ENCODE results near the gene C1QA. TPM values are rescaled to one million over a fixed set of nuclear protein-coding genes. Genes with fewer than 3 reads are reported as not detected.

The C1QA gene
- total RNA-seq, 1 experiment from 2014 or later = not detected

DNA sequence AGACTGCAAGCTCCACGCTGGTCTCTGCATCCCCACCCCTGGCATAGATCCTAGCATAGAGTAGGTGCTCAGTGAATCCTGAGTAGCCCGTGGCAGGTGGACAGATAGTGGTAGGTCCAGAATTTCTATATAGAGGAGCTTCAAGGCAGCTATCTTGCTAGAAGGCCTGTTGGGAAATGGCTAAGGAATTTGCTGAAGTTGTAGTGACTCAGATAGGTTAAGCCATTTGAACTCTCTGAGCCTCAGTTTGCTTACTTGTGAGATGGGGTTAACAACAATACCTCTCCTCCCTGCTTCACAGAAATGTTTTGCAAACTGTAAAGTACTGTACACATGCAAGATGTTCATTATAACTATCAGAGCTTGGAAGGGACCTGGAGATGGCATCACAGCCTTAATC lies 50.8 kb downstream of the C1QA start:
- ATAC-seq (no peak), DNase-seq (no peak)
- peaks cover 14% of the 10 kb centered on the region for H3K4me1 ChIP-seq (ENCODE audit: insufficient read depth, low read length)
- no peaks in the 10 kb centered on the region for H3K9me2 ChIP-seq (replicated peaks; ENCODE audit: low read length)
- ChIA-PET POLR2A (ENCODE audit: unreplicated experiment) (no interaction called here), CTCF (no interaction called here)
- H3K9ac ChIP-seq (ENCODE audit: low read length) = no peak overlapping the region
- no peak overlapping the region for H3K27ac ChIP-seq (ENCODE audit: low read length)
- BruUV-seq (replicated peaks) = no TSS peak
- intact Hi-C loops (cut with micrococcal nuclease) = no loop called here
- no peak overlapping the region for H3K4me2 ChIP-seq (ENCODE audit: low read length)
- no peaks in the 10 kb centered on the region for H4K20me1 ChIP-seq (ENCODE audit: low read length)
- H3F3A ChIP-seq (ENCODE audit: low read length, unreplicated experiment) = no peaks in the 10 kb centered on the region
- no peak overlapping the region for H3K4me3 ChIP-seq (ENCODE audit: low read length)
- H3K79me2 ChIP-seq (ENCODE audit: low read length) = no peaks in the 10 kb centered on the region
- H3K27me3 ChIP-seq (ENCODE audit: low read length) = no peaks in the 10 kb centered on the region
- TF ChIP-seq EZH2phosphoT487 (IDR thresholded peaks at IDR 0.05; ENCODE audit: borderline replicate concordance, low read length) = no peak
- TF ChIP-seq EZH2 (IDR thresholded peaks at IDR 0.05; ENCODE audit: low read length, unreplicated experiment) = no peak
- TF ChIP-seq, protein P1, sequence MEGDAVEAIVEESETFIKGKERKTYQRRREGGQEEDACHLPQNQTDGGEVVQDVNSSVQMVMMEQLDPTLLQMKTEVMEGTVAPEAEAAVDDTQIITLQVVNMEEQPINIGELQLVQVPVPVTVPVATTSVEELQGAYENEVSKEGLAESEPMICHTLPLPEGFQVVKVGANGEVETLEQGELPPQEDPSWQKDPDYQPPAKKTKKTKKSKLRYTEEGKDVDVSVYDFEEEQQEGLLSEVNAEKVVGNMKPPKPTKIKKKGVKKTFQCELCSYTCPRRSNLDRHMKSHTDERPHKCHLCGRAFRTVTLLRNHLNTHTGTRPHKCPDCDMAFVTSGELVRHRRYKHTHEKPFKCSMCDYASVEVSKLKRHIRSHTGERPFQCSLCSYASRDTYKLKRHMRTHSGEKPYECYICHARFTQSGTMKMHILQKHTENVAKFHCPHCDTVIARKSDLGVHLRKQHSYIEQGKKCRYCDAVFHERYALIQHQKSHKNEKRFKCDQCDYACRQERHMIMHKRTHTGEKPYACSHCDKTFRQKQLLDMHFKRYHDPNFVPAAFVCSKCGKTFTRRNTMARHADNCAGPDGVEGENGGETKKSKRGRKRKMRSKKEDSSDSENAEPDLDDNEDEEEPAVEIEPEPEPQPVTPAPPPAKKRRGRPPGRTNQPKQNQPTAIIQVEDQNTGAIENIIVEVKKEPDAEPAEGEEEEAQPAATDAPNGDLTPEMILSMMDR (conservative IDR thresholded peaks at IDR 0.05; ENCODE audit: low read depth, low read length) = no peak
- no peaks in the 10 kb centered on the region for H3K9me3 ChIP-seq (ENCODE audit: low read length)
- no peaks in the 10 kb centered on the region for H3K36me3 ChIP-seq (ENCODE audit: low read depth, low read length)
- H2AFZ ChIP-seq (ENCODE audit: low read length) = no peak overlapping the region

DNA sequence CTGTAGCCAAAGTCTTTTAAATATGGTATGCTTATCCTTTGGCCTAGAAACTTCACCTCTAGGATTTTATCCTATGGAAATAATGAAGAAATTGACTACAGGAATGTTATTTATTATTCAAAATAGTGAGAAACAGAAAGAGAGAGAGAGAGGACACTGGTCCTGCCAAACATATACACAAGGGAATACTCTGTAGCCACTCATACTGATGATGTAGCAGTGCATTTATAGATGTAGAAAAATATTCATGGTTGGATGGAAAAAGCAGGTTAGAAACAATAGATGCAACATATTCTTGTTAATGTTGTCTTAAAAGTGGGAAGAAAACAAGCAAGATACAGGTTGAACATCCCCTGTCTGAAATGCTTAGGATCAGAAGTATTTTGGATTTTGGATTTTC lies 52.0 kb downstream of the C1QA start:
- H3K36me3 ChIP-seq (ENCODE audit: low read depth, low read length) = no peaks in the 10 kb centered on the region
- no peaks in the 10 kb centered on the region for H3F3A ChIP-seq (ENCODE audit: low read length, unreplicated experiment)
- ChIA-PET CTCF (no interaction called here), POLR2A (ENCODE audit: unreplicated experiment) (no interaction called here)
- no peak for ATAC-seq
- H3K4me1 ChIP-seq (ENCODE audit: insufficient read depth, low read length) = peaks cover 14% of the 10 kb centered on the region
- no peak overlapping the region for H3K27ac ChIP-seq (ENCODE audit: low read length)
- H2AFZ ChIP-seq (ENCODE audit: low read length) = no peak overlapping the region
- H3K9me3 ChIP-seq (ENCODE audit: low read length) = no peaks in the 10 kb centered on the region
- no peaks in the 10 kb centered on the region for H4K20me1 ChIP-seq (ENCODE audit: low read length)
- no peaks in the 10 kb centered on the region for H3K79me2 ChIP-seq (ENCODE audit: low read length)
- H3K9ac ChIP-seq (ENCODE audit: low read length) = no peak overlapping the region
- no TSS peak for BruUV-seq (replicated peaks)
- TF ChIP-seq, protein P1 (conservative IDR thresholded peaks at IDR 0.05; ENCODE audit: low read depth, low read length) = no peak
- no peak for TF ChIP-seq EZH2 (IDR thresholded peaks at IDR 0.05; ENCODE audit: low read length, unreplicated experiment)
- TF ChIP-seq EZH2phosphoT487 (IDR thresholded peaks at IDR 0.05; ENCODE audit: borderline replicate concordance, low read length) = no peak
- no peak overlapping the region for H3K4me2 ChIP-seq (ENCODE audit: low read length)
- intact Hi-C loops (cut with micrococcal nuclease) = no loop called here
- H3K27me3 ChIP-seq (ENCODE audit: low read length) = no peaks in the 10 kb centered on the region
- H3K9me2 ChIP-seq (replicated peaks; ENCODE audit: low read length) = no peaks in the 10 kb centered on the region
- no peak overlapping the region for H3K4me3 ChIP-seq (ENCODE audit: low read length)
- no peak for DNase-seq

Small RNAs within 50 kb of the gene (microRNA-seq; reads per million reads assigned to microRNA genes)
- not detected for gene MIR6127 (ENCODE audit: unreplicated experiment)

Other genes starting within 250 kb of the C1QA start
- 20.2 and 21.6 TPM in 2 replicates for gene ZBTB40, start 184.8 kb upstream of the C1QA start, total RNA-seq (2014; rRNA removed)
- gene EPHA8, start 73.1 kb upstream of the C1QA start, total RNA-seq (2014; rRNA removed) = 0.07 TPM in 1 of 2 replicates, not detected in the other
- gene C1QC, start 7.0 kb downstream of the C1QA start, total RNA-seq (2014; rRNA removed) = not detected in 2 replicates
- gene C1QB, start 16.6 kb downstream of the C1QA start, total RNA-seq (2014; rRNA removed) = not detected in 2 replicates
- gene EPHB2, start 74.2 kb downstream of the C1QA start, total RNA-seq (2014; rRNA removed) = 21.0 and 23.2 TPM in 2 replicates

Measured in PC-3 (cell line).